Posterior vena cava (tissue), 2 donors: Measurements from ENCODE around the gene HOXD13. TPM values are rescaled to one million over a fixed set of nuclear protein-coding genes. Genes with fewer than 3 reads are reported as not detected.

Experiments
- DNase-seq: peaks from one replicate; pipeline ENCODE4 v3.0.0-alpha.2; 2020; ENCODE audit warnings: low spot score
- intact Hi-C, 2 donors: fragments of 100-400 bp; cut with DNase I; formaldehyde crosslinking; loops; one replicate each; pipeline versions ENCODE4 v1.14.1 to v1.14.2; 2022 to 2023
- total RNA-seq, 2 donors: library from RNA; stranded (reverse); fragmentation: NEBNext Ultra II Directional; extraction: Animal tissue kit (Norgen Biotek cat#: 25700); gene quantifications; one replicate each; pipeline ENCODE4 v1.2.1, GENCODE V29; 2021
- donor health status: DM: yes; HTN: yes; CAD: no.
- donor health status: DM: yes; HTN: yes; CAD: no.

The HOXD13 gene
- total RNA-seq, 2 donors from 2014 or later, result not detected

DNA sequence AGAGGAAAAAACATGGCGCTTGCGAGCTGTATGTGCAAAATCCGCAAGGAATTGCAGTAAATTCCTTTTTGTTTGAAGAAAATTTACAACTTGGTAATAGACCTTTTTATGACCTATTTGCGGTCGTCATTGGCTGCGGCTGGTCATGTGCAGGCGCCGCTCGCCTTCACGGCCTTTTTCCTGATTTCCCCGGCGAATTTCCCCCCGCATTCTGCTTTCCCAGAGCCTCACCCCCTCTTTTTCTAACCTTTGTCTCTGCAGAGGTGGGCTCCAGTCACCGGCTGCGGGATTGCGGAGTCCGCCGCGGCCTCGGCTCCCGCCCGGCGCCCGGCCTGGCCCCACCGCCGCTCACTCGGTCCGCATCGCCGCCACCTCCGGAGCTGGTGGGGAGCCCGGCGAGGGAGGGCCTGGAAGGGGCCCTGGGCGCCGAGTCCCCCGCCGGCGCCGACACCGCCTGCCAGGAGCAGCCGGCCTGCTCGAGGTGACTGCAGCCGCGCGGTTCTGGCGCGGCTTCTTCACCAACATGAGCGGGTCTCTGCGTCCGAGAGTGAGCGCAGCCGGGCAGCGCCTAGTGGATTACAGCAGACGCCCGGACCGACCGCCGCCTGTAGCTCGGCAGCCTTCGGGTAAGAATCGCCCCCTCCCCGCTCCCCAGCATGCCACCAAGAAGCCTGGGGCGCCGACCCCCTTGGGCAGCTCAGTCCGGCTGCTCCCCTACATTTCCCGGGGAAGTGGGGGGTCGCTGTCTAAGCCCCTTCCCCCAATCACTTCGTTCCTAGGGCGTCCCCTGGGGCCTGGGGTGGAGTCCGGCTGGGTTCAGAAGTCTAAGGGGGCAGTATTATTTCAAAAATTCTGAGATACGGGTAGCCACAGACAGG lies 44.1 kb downstream of the HOXD13 start:
- intact Hi-C loops, result loop anchor here (5.0 kb wide), 1 partner anchor 501 kb away; no protein-coding TSS in a partner anchor
- peak; percentile 78 for DNase-seq

DNA sequence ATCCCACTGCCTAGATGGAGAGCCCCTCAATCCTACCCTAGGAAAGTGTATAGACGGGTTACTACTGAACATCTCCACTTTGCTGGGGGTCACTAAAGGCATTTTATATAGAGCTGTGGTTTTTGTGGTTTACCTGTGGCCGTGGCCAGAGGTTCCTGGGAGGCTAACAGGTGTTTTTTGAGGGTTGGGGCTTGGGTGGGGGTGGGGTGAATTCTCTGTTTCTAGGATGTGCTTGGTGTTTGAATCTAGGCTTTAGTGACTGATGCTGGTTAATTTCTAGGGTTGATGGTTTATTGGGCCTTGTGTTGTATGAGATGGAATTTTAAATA lies 44.7 kb downstream of the HOXD13 start:
- DNase-seq, result no peak
- intact Hi-C loops, result loop anchor here (5.0 kb wide), 1 partner anchor 500 kb away; no protein-coding TSS in a partner anchor

DNA sequence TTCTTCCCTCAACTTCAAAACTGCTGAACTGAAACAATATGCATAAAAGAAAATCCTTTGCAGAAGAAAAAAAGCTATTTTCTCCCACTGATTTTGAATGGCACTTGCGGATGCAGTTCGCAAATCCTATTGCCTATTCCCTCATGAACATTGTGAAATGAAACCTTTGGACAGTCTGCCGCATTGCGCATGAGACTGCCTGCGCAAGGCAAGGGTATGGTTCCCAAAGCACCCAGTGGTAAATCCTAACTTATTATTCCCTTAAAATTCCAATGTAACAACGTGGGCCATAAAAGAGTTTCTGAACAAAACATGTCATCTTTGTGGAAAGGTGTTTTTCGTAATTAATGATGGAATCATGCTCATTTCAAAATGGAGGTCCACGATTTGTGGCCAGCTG lies 45.4 kb downstream of the HOXD13 start:
- intact Hi-C loops, result loop anchor here (5.0 kb wide), 1 partner anchor 499 kb away; no protein-coding TSS in a partner anchor
- DNase-seq, result no peak

DNA sequence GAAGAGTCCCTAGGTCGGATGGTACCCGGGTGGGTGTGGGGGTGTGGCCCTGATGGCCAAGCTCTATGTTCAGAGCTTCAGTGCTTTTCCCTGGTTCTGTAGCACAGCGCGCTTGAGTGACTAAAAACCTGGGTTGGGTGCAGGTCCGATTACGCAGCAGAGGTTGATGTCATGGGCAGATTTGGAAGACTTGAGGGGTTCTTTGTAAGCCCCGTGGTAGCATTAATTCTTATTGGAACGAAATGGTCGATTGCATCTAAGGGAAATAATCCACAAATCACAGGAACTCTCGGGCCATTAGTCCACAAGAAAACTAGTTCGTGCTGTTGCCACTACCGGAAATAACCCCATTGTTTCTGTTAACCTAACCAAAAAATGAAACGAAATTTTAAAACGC lies 46.0 kb downstream of the HOXD13 start:
- intact Hi-C loops, result loop anchor here (5.0 kb wide), 1 partner anchor 499 kb away; no protein-coding TSS in a partner anchor

DNA sequence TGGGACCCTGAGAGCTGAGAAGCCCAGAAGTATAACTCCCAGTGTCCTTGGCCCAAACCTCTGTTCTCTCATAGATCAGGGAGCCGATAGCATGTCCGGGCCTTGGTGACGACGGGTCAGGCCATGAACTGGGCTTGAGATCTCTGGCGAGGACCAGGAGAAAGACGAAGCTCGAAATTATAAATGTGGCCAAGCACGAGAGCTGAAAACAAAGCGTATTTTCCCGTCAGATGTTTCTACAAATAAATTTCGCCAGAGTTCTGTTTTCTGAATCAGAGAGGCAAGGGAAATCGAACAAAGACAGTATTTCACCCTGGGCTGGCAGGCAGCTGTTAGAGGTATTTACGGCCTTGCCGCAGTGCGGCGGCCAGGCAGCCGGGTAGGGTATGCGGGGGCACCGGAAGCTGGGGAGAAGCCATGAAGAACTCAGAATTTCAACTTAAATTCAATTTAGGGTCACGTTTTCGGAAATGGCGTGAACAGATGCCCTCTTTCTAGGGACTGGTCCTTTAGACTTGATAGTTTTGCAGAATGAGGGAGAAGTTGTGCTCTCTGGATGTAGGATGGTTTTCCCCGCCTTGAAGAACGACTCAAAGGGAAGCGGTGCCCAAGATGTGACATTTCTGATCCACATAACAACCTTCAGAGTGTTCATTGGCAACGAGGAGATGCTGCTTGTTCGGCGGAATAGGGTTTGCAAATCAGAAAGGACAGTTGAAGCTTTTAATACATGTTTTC lies 46.6 kb downstream of the HOXD13 start:
- DNase-seq, result no peak
- intact Hi-C loops, result loop anchor here (5.0 kb wide), 1 partner anchor 498 kb away; no protein-coding TSS in a partner anchor

More for the DNA sequence above, 46.0 kb downstream of the HOXD13 start:
- DNase-seq, result no peak

DNA sequence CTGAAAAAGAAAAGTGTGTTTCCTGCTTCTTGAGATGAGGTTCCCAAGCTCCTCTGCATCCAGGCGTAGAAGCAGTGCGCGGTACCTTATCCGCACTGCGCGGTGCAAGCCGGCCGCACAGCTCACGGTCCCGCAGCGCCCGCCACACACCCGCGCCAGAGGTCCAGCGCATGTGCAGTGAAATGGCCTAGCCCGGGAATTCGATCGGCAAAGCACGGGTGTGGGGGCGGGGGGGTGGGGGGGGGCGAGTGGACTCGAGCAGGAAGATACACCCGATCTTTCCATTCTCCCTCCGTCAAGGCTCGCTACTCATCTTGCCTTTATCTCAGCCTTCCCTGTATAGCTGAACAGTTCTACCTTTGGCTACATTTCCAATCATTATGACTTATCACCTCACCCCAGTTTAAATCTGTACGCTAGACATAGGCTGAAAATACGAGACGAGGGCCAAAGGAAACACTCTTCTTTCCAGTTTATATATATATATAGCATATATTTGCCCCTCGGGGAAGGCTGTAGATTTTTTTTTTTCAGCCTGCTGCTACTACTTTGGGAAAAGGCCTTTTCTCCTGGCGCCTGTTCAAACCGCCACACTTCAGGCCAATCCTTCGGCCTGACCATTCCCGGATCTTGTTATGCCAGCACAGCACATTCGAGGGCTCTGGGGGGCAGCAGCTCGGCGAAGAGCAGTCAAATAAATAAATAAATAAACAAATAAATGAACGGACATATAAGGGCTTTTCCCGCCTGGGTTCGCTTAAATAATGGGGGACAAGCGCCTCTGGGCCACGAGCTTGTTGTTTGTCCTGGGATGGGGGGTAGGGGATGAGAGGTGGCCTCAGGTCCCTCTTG lies 47.4 kb downstream of the HOXD13 start:
- no peak for DNase-seq
- intact Hi-C loops, result loop anchor here (2.0 to 10.0 kb wide), 5 partner anchors 312 to 497 kb away; no protein-coding TSS in a partner anchor

DNA sequence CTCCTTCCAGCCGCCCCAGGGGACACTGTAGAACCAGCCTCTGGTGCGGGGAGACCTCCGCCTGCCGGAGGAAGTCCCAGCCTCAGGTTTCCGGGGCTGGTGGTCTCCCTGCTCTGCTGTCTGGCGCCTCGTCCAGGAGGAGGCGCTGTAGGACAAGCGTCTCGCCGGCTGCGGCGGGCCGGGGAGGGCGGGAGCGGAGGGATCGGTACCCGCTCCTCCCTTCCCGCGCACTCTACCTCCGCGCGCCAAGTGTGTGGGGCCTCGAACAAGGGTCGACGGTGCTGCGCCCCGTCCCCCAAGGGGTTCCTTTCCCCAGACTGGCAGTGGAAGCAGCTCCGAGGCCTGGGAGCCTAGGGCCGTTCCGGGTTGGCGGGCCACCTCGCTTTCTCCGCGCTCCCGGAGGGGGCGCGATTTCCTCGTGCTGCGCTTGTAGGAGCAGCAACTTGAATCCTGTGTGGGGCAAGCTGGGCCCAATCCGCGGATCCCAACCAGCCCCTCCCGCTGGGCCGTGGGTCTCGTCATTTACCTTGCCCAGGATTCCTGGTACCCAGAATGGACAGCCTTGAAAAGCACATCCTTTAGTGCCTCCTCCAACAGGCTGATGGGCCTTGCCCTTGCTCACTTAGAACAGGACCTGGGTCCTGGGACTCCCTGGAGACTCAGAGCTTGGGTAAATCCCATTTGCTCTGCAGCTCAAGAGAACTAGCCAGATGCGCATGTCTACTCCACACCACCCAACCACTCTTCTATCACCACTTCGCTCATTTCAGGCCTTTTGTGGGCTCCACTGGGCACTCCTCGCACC lies 48.2 kb downstream of the HOXD13 start:
- intact Hi-C loops, result loop anchor here (2.0 to 10.0 kb wide), 4 partner anchors 312 to 414 kb away; no protein-coding TSS in a partner anchor
- DNase-seq, result peak; percentile 92

DNA sequence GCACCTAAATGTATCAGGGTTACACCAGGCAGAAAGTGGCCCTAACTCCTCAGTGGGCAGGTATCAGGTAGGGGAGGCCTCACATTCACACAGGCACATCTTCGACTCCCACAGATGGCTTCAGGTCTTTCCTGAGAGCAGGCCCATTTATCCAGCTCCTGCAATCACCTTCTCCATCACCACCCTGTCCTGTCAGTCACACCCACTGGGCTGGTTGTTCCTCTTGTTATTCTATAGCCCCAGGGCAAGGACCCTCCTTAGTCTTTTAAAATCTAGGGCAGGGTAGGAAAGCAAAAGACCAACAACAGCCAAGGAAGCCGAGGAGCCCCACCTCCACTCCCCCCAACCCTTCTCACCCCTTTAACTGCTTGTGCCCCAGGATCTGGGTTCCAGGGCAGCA lies 49.8 kb downstream of the HOXD13 start:
- no peak for DNase-seq
- intact Hi-C loops, result loop anchor here (5.0 to 10.0 kb wide), 3 partner anchors 310 to 413 kb away; no protein-coding TSS in a partner anchor

Other genes with a start within 250 kb of the HOXD13 start
- gene LNPK, start 90.5 kb upstream of the HOXD13 start, total RNA-seq, result 10 to 100 TPM; 30.5 to 37.2 TPM
- not detected for gene EVX2, start 8.8 kb upstream of the HOXD13 start, total RNA-seq
- not detected for gene HOXD12, start 7.1 kb downstream of the HOXD13 start, total RNA-seq
- gene HOXD11, start 14.6 kb downstream of the HOXD13 start, total RNA-seq, result 1 to 10 TPM in 1 of 2 donors, under 1 TPM in 1; 0.32 to 5.3 TPM
- gene HOXD10, start 24.1 kb downstream of the HOXD13 start, total RNA-seq, result 10 to 100 TPM in 1 of 2 donors, 1 to 10 TPM in 1; 1.6 to 10.1 TPM
- 10 to 100 TPM in 1 of 2 donors, 1 to 10 TPM in 1; 7.9 to 12.0 TPM for gene HOXD9, start 30.0 kb downstream of the HOXD13 start, total RNA-seq
- 10 to 100 TPM; 30.6 to 31.3 TPM for gene HOXD8, start 37.0 kb downstream of the HOXD13 start, total RNA-seq
- 1 to 10 TPM; 7.2 to 9.9 TPM for gene HOXD4, start 58.8 kb downstream of the HOXD13 start, total RNA-seq
- 10 to 100 TPM in 1 of 2 donors, 1 to 10 TPM in 1; 9.0 to 10.9 TPM for gene HOXD3, start 64.6 kb downstream of the HOXD13 start, total RNA-seq
- under 1 TPM; 0.46 to 0.48 TPM for gene HOXD1, start 95.9 kb downstream of the HOXD13 start, total RNA-seq
- gene MTX2, start 176.7 kb downstream of the HOXD13 start, total RNA-seq, result 10 to 100 TPM; 18.7 to 20.1 TPM